Spleen (tissue), 11 donors: Measurements from ENCODE around the gene RXRB. TPM values are rescaled to one million over a fixed set of nuclear protein-coding genes. Genes with fewer than 3 reads are reported as not detected.

Experiments used
- DNase-seq: peaks from one replicate; pipeline ENCODE4 v3.0.0-alpha.2; 2020
- H3K27ac ChIP-seq, 8 donors: fragments of 200-600 bp; sonication (generic) in 7 of 8; 1 replicate in 4 of 8; 2 replicates in 4 of 8; pipeline versions ENCODE4 v1.5.0 to v1.8.0; 2016 to 2021; ENCODE audit warnings: inconsistent platforms in 4 of 8, mild to moderate bottlenecking in 4 of 8, moderate library complexity in 1 of 8
- H3K27me3 ChIP-seq, 7 donors: fragments of 200-600 bp; sonication (generic) in 6 of 7; replicated peaks in 1 of 7; 1 replicate in 4 of 7; 2 replicates in 3 of 7; pipeline versions ENCODE4 v1.5.0 to v1.8.0; 2016 to 2021; ENCODE audit warnings: inconsistent platforms in 3 of 7, mild to moderate bottlenecking in 1 of 7
- H3K36me3 ChIP-seq, 6 donors: fragments of 200-600 bp; sonication (generic) in 5 of 6; 1 replicate in 4 of 6; 2 replicates in 2 of 6; pipeline versions ENCODE4 v1.5.0 to v1.8.0; 2016 to 2021; ENCODE audit warnings: inconsistent platforms in 2 of 6
- H3K4me1 ChIP-seq, 6 donors: fragments of 200-600 bp; sonication (generic) in 5 of 6; 1 replicate in 3 of 6; 2 replicates in 3 of 6; pipeline versions ENCODE4 v1.5.0 to v1.8.0; 2016 to 2021; ENCODE audit warnings: inconsistent platforms in 3 of 6
- H3K4me3 ChIP-seq, 8 donors: fragments of 200-600 bp; sonication (generic) in 7 of 8; 1 replicate in 4 of 8; 2 replicates in 4 of 8; pipeline versions ENCODE4 v1.5.0 to v1.8.0; 2016 to 2021; ENCODE audit warnings: inconsistent platforms in 4 of 8, mild to moderate bottlenecking in 4 of 8, moderate library complexity in 2 of 8
- H3K9me3 ChIP-seq, 8 donors: fragments of 200-600 bp; sonication (generic) in 7 of 8; 1 replicate in 4 of 8; 2 replicates in 4 of 8; pipeline versions ENCODE4 v1.5.0 to v1.8.0; 2016 to 2021; ENCODE audit warnings: inconsistent platforms in 4 of 8
- CTCF ChIP-seq, 11 experiments: fragments of 200-600 bp in 7 of 11; fragments of 450-650 bp in 4 of 11; sonication (generic) in 4 of 11; IDR thresholded peaks in 8 of 11; conservative IDR thresholded peaks in 3 of 11; 1 replicate in 7 of 11; 2 replicates in 4 of 11; pipeline versions ENCODE4 v1.4.0 to v1.8.0; 2016 to 2021; ENCODE audit warnings: antibody characterized with exemption in 11 of 11, inconsistent platforms in 4 of 11, mild to moderate bottlenecking in 1 of 11
- POLR2A ChIP-seq, 3 donors: fragments of 450-650 bp; IDR thresholded peaks; one replicate each; pipeline ENCODE4 v1.5.1; 2017; ENCODE audit warnings: antibody characterized with exemption in 3 of 3, mild to moderate bottlenecking in 1 of 3
- POLR2AphosphoS5 ChIP-seq, 3 donors: sonication (generic); formaldehyde crosslinking; IDR thresholded peaks; one replicate each; pipeline ENCODE4 v1.5.1; 2017; ENCODE audit warnings: antibody characterized with exemption in 3 of 3
- WGBS, 5 donors: extraction: QIAGEN DNeasy Blood & Tissue Kit in 3 of 5; methylation state at CpG; one replicate each; pipeline versions ENCODE4 v1.1.5 to v1.1.7; 2013 to 2018; 5-methylcytosine and 5-hydroxymethylcytosine counted together
- intact Hi-C: fragments of 100-400 bp; cut with DNase I; formaldehyde crosslinking; loops from one replicate; pipeline ENCODE4 v1.15.0; 2023; ENCODE audit warnings: low total_unique reads
- polyA plus RNA-seq, 3 donors: library from polyadenylated mRNA; stranded (reverse); fragments of 200-250 nt; gene quantifications; one replicate each; pipeline ENCODE4 v1.2.1, GENCODE V29; 2013
- total RNA-seq, 7 donors: library from RNA; depleted of rRNA in 3 of 7; stranded (reverse); fragments of >200 nt in 3 of 7; fragmentation: NEBNext Ultra II Directional in 4 of 7; extraction: Animal tissue kit (Norgen Biotek cat#: 25700) in 4 of 7; gene quantifications; one replicate each; pipeline versions ENCODE4 v1.1.0 to v1.2.1, GENCODE V29; 2016 to 2021
- donor health status: healthy with polysubstance abuse.
- donor health status: DM: no; HTN: no; CAD: no; lungs with moderate emphysema.
- donor health status: DM: no; HTN: no; CAD: no.
- donor health status: Bipolar disorder and iron deficiency.
- donor health status: healthy.
- donor health status: DM: no; HTN: no; CAD: no.
- donor health status: DM: yes; HTN: yes; CAD: no.

RXRB gene
- total and polyA plus RNA-seq, 10 donors, result 29.1 to 72.4 (median 53.6) TPM

- intact Hi-C loops, result loop anchor here (2.0 kb wide), 1 partner anchor 89 kb away; no protein-coding TSS in a partner anchor
- no peak overlapping the region for H3K4me3 ChIP-seq
- H3K4me1 ChIP-seq, result peaks cover 0 to 22% (median 15%) of the 10 kb centered on the region in 6 donors
- peak overlapping the region in 1 of 8 donors; percentile 72 for H3K27ac ChIP-seq
- DNase-seq, result no peak
- H3K9me3 ChIP-seq, result no peaks in the 10 kb centered on the region
- H3K27me3 ChIP-seq, result no peaks in the 10 kb centered on the region
- WGBS, 5 donors, result 85 to 91% (median 88%) methylated on average over 11 of the region's 11 CpGs
- no peak for TF ChIP-seq POLR2AphosphoS5 (IDR thresholded peaks at IDR 0.05)
- no peak for TF ChIP-seq POLR2A (IDR thresholded peaks at IDR 0.05)
- no peak for TF ChIP-seq CTCF (IDR thresholded peaks at IDR 0.05 in 8 of 11, conservative IDR thresholded peaks at IDR 0.05 in 3 of 11)
- no peaks in the 10 kb centered on the region for H3K36me3 ChIP-seq
Observed at GRCh38 chr6:33160096-33160495, 40.4 kb downstream of the RXRB start.

- intact Hi-C loops, result no loop called here
Observed at GRCh38 chr6:33156964-33157363, 43.5 kb downstream of the RXRB start.

GRCh38 chr6:33156561-33156960 is 43.9 kb downstream of the RXRB start:
- DNase-seq, result no peak
- Histone ChIP-seq H3K27me3 (no peaks in the 10 kb centered on the region), H3K4me1 (peaks cover 0 to 12% (median 8%) of the 10 kb centered on the region in 6 donors), H3K27ac (no peak overlapping the region), H3K4me3 (no peak overlapping the region), H3K36me3 (no peaks in the 10 kb centered on the region), H3K9me3 (peaks cover 0 to 17% (median 14%) of the 10 kb centered on the region in 8 donors)
- intact Hi-C loops, result no loop called here
- no peak for TF ChIP-seq POLR2AphosphoS5 (IDR thresholded peaks at IDR 0.05)
- no peak for TF ChIP-seq CTCF (IDR thresholded peaks at IDR 0.05 in 8 of 11, conservative IDR thresholded peaks at IDR 0.05 in 3 of 11)
- TF ChIP-seq POLR2A (IDR thresholded peaks at IDR 0.05), result no peak
- WGBS, 5 donors, result 75 to 95% (median 91%) methylated on average over 6 of the region's 6 CpGs

More at GRCh38 chr6:33156964-33157363, 43.5 kb downstream of the RXRB start:
- DNase-seq, result no peak
- H3K4me1 ChIP-seq, result peaks cover 0 to 16% (median 12%) of the 10 kb centered on the region in 6 donors
- TF ChIP-seq POLR2A (IDR thresholded peaks at IDR 0.05) (no peak), POLR2AphosphoS5 (IDR thresholded peaks at IDR 0.05) (no peak), CTCF (IDR thresholded peaks at IDR 0.05 in 8 of 11, conservative IDR thresholded peaks at IDR 0.05 in 3 of 11) (no peak)
- peaks cover 0 to 13% (median 10%) of the 10 kb centered on the region in 8 donors for H3K9me3 ChIP-seq
- no peak overlapping the region for H3K4me3 ChIP-seq
- H3K36me3 ChIP-seq, result no peaks in the 10 kb centered on the region
- no peak overlapping the region for H3K27ac ChIP-seq
- H3K27me3 ChIP-seq, result no peaks in the 10 kb centered on the region
- 84 to 91% (median 89%) methylated on average over 2 of the region's 2 CpGs for WGBS, 5 donors

GRCh38 chr6:33154349-33154748 is 46.1 kb downstream of the RXRB start:
- Histone ChIP-seq H3K9me3 (peaks cover 0 to 23% (median 20%) of the 10 kb centered on the region in 8 donors), H3K27ac (no peak overlapping the region), H3K27me3 (peaks cover 0 to 6% (median 0%) of the 10 kb centered on the region in 7 donors), H3K4me3 (no peak overlapping the region), H3K36me3 (no peaks in the 10 kb centered on the region), H3K4me1 (no peaks in the 10 kb centered on the region)
- TF ChIP-seq POLR2A (IDR thresholded peaks at IDR 0.05) (no peak), CTCF (IDR thresholded peaks at IDR 0.05 in 8 of 11, conservative IDR thresholded peaks at IDR 0.05 in 3 of 11) (no peak), POLR2AphosphoS5 (IDR thresholded peaks at IDR 0.05) (no peak)
- intact Hi-C loops, result no loop called here
- WGBS, 5 donors, result 80 to 85% (median 81%) methylated on average over 4 of the region's 4 CpGs
- DNase-seq, result no peak
